ENCODE measurements around the gene CLEC11A.
"Not testable (repeated sequence)": the region's sequence is repeated elsewhere in the genome, so short reads cannot be mapped to it uniquely, and the experiment has no call there.

The CLEC11A gene

DNA sequence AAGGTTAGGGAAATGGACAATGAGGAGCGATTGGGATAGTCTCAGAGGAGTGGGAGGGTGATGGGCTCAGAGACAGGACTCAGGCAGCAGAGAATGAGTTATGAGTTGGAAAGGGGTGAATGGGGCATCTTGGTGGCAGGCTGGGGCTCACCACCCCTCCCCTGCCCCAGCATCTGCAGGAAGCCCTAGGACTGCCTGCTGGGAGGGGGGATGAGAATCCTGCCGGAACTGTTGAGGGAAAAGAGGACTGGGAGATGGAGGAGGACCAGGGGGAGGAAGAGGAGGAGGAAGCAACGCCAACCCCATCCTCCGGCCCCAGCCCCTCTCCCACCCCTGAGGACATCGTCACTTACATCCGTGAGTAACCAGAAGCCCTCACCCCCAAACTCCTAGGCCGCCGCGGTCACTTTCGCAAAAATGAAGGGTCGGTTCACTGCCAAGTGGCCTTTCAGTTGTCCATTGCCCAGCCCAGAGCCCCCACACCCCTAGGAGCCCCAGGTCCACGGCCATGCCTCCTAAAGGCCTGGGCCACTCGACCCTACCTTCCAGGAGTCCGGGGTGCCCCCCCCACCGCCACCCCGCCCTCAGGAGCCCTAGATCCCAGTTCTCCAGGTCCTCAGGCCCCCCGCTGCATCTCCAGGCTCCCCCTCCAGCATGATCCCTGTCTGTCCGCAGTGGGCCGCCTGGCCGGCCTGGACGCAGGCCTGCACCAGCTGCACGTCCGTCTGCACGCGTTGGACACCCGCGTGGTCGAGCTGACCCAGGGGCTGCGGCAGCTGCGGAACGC, 764 bp downstream of the CLEC11A start:
- no peak for DNase-seq

DNA sequence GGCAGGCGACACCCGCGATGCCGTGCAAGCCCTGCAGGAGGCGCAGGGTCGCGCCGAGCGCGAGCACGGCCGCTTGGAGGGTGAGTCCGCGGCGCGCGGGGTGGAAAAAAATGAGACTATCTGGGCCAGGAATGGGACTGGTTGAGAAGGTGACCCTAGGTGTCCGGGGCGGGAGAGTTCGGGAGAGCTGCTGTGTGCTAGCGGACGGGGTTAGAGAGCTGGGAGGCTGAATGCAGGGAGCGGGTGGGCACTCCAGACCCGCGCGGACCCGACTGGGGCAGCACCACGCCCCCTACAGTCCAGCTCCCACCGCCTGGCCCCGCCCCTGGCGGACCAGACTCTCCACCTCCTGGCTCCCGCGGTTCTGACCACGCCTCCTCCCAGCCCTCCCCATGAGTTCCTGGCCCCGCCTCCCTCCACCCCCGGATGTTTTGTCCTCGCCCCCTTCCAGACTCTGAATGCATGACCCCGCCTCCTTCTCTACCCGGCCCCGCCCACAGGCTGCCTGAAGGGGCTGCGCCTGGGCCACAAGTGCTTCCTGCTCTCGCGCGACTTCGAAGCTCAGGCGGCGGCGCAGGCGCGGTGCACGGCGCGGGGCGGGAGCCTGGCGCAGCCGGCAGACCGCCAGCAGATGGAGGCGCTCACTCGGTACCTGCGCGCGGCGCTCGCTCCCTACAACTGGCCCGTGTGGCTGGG, 1.5 kb downstream of the CLEC11A start:
- peak; percentile 94 for DNase-seq

DNA sequence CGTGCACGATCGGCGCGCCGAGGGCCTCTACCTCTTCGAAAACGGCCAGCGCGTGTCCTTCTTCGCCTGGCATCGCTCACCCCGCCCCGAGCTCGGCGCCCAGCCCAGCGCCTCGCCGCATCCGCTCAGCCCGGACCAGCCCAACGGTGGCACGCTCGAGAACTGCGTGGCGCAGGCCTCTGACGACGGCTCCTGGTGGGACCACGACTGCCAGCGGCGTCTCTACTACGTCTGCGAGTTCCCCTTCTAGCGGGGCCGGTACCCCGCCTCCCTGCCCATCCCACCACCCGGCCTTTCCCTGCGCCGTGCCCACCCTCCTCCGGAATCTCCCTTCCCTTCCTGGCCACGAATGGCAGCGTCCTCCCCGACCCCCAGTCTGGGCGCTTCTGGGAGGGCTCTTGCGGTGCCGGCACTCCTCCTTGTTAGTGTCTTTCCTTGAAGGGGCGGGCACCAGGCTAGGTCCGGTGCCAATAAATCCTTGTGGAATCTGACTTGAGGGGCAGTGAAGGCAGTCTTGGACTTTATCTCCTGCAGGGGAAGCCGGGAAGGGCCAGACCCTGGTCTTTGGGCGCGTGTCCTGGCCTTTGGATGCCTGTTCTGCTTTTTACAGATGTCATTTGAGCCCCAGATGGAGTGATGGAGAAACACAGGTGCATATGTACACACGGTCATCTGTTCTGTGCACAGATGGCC, 2.2 kb downstream of the CLEC11A start:
- DNase-seq: no peak

DNA sequence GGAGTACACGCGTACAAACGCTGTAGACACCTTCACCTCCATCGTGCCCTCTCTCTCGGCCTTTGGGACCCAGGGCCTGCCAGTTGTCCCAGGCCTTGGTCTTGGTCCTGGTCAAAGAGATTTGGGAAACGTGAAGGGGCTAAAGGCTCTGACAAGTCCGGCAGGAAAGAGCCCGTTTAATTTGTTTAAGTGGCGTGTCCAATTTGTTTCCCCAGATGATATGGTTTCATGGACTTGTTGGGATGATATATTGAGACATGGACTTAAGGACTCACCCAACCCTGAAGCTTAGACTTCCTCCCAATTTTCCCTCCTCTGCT, 2.7 kb downstream of the CLEC11A start:
- no peak for DNase-seq

DNA sequence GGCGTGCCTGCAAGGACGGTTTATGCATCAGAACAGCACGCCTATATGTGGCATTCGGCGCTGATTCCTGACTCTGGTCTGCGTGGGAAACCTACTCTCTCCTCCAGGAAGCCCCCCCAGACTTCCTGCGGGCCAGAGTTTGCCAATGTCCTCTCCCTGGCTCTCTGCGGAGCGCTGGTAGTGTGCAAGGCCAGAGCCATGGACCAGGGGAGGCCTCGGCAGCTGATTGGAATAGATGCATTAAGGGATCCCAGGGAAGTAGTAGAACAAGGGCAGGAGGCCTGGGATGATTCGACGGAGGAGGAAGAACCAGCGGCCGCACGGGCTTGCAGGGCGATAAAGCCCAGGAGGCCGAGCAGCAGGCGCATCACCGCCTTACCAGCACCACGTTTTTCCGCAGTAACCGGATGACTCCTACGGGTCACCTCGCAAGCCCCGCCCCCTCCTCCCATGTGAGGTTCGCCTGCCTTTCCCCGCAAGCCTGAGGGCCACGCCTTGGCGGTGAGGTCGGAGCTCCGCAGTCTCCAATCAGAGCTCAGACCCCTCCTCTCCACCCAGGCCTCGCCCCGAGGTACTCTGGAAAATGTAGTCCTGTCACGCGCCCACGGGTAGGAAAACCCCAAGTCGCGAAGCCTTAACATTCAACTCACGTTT, 5.0 kb downstream of the CLEC11A start:
- peak; percentile 63 for DNase-seq

DNA sequence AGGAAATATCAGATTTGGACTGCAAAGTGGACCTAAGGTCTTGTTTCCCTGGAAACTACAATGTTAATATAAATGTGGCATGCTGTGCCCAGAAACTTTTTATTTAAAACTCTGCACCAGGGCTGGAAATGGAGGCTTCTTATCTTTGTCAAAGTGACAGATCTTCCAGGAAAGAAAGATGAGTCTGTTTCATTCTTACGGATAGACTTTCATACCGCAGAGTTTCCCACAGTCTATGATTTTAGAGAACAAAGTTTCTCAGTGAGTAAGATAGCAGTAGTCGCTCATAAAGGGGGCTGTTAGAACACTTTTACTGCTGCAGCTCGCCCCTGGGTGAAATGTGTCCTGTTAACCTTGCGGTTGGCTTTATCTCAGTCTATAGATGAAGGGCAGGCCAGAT, 6.7 kb downstream of the CLEC11A start:
- DNase-seq: no peak

DNA sequence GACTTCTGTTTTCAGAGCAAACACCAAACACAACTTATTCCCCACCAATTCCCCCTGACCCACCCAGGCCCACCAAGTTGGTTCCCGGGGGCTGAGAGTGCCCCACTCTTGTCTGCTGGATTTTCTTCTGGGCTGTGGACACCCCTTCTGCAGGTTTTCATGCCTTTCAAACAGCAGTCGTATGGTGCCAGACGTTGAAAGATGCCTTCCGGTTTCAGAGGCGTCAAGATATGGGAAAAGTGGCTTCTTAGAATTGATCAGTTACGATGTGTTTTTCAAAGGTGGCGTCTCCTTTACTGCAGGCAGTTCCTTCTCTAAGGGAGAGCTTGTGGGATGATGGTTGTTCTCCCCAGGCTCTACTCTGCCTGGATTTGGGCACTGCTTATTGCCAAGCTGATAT, 12.7 kb downstream of the CLEC11A start:
- DNase-seq: no peak

DNA sequence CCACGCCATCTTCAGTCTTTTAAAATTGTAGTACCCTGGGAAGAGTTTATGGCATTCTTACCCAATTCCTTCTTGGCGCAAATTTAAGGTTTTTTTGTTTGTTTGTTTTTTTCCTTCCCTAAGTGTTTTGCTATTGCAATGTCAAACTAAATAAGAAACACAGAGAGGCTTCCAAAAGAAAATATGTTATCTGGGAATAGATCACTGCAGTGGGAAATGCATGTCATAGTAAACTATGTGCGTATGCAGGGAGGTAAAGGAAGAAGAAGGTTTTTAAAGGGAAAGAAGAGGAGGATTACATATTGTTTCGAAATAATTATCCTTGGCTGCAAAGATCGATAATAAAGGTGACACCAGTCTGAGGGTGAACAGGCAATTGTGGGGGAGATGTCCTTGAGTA, 13.2 kb downstream of the CLEC11A start:
- no peak for DNase-seq

DNA sequence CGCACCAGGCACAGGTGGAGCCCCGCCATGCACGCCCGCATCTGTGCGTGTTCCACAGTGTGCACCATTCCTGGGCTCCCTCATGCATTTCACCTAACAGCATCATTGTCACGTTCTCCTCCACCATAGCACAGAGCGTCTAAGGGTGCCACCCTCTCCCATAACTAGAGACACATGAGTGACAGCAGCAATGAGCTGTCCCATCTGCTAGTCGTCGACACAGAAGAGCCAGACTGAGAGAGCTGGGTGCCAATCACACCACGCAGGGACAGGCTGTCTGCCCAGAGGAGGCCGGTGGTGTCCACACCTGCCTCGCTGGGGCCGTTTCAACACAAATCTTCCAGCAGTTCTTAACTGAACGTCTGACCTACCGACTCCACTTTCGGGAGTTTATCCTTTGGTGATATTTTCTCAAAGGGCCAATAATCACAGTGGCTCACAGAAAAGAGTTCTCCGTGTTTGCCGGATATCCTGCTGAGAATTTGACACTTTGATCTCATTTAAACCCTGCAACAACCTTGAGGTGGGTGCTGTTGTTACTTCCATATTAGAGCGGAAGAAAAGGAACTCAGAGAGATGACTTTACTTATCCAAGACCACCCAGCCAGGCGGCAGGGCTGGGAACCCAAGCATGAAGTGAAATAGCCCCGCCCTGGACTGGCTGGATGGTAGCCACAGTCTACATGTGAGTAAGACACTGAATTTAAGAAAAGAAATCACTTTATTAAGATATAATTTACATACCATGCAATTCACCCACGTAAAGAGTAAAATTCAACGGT, 16.2 kb downstream of the CLEC11A start:
- DNase-seq: no peak

DNA sequence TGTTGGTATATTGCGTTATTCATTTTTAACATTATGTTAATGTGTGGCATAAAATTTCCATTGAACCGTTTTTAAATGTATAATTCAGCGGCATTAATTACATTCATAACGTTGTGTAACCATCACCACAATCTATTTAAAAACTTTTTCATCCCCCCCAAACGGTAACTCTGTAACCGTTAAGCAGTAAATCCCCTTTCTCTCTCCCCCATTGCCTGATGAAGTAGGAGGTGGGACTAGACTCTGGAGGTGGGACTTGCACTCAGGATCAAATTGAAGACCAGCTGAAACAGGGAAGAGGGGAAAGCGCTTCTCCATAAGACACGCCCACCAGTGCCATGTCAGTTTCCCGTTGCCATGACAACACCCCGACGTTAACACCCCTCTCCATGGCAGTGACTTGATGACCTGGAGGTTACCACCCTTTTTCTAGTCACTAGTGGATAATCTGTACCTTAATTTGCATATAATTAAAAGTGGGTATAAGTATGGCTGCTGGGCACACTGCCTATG, 16.8 kb downstream of the CLEC11A start:
- no peak for DNase-seq

DNA sequence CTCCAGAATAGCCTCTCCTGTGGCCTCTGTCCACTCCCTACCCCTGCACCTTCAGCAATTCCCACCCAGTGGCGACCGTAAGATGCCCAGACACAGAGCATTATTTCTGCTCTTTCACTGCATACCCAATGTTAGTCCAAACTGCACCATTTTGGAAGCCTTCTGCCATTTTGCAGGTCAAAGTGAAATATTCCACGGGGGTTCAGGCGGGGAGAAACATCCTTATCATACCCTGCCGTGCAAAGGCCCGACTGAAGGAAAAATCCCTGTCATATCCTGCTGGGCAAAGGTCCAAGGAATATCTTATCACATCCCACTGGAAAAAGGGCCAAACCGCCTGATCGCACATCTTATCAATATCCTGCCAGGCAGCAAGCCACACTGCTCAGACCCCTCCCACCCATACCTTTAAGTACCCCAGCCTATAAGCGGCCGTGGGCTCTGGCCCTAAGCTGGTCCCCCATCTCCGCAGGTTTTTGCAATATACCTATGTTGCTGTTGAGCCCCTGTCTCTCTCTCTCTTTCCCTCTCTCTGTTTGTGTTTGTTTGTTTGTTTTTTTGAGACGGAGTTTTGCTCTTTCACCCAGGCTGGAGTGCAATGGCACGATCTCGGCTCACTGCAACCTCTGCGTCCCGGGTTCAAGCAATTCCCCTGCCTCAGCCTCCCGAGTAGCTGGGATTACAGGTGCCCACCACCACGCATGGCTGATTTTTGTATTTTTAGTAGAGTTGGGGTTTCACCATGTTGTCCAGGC, 18.2 kb downstream of the CLEC11A start:
- DNase-seq: no peak

DNA sequence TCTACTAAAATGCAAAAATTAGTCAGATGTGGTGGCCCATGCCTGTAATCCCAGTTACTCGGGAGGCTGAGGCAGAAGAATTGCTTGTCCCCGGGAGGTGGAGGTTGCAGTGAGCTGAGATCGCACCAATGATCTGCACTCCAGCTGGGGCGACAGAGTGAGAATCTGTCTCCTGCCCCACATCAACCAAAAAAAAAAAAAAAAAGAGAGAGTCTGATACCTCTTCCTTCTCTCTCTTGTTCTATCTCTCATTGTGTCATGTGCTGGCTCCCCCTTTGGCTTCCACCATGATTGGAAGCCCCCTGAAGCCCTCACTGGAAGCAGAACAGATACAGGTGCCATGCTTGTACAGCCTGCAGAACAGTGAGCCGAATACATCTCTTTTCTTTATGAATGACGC, 20.4 kb downstream of the CLEC11A start:
- no peak for DNase-seq

DNA sequence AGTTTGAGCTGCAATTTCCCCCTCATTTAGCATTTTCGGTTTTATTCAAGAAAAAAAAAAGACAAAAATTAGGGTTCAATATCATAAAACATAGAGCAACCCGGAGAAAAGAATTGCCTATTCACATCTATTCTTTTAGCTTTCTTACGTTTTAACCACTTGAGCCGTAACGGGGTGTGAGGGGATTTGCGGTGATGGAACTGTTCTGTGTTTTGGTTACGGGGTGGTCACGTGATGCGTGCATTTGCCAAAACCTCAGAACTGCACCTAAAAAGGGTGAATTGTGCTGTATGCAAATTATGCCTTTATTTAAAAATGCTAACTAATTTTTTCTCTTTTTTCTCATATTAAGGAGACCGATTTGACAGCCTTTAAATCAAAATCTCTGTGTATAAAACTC, 22.1 kb downstream of the CLEC11A start:
- no peak for DNase-seq

DNA sequence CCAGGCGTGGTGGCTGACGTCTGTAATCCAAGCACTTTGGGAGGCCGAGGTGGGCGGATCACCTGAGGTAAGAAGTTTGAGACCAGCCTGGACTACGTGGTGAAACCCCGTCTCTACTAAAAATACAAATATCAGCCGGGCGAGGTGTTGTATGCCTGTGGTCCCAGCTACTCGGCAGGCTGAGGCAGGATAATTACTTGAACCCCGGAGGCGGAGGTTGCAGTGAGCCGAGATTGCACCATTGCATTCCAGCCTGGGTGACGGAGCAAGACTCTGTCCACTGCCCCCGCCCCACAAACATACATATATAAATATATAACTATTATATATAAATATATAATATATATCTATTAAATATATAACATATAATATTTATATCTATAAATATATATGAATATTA, 24.0 kb downstream of the CLEC11A start:
- DNase-seq: not testable (repeated sequence)

DNA sequence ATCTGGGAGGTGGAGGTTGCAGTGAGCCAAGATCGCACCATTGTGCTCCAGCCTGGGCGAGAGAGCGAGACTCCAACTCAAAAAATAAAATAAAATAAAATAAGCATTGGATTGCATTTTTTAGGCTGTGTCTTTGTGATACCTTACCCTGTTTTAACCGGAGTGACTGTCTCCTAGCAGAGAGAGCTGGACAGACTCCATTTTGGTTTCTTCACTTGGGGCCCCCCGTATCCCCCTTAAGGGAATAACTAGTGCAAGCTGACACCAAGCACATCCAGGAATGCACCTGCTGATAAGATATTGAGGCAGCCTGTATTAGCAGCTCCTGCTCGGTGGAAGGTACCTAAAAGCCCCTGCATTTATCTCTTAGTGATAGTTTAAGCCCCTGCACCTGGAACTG, 26.3 kb downstream of the CLEC11A start:
- no peak for DNase-seq

DNA sequence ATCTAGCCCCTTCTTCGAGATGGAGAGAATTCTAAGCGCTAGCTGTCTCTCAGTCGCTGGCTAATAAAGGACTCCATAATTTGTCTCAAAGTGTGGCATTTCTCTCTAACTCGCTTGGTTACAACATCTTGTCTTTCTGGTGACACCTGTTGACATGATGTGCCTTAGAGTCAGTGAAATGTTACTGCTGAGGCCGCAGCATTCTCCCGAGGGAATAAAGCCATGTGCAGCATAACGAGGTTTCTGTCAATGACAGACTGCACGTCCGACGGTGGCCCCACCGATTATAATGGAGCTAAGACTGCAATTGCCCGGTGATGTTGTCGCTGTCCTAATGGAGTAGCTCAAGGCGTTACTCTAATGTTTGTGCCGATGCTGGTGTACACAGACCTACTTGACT, 26.8 kb downstream of the CLEC11A start:
- DNase-seq: no peak

DNA sequence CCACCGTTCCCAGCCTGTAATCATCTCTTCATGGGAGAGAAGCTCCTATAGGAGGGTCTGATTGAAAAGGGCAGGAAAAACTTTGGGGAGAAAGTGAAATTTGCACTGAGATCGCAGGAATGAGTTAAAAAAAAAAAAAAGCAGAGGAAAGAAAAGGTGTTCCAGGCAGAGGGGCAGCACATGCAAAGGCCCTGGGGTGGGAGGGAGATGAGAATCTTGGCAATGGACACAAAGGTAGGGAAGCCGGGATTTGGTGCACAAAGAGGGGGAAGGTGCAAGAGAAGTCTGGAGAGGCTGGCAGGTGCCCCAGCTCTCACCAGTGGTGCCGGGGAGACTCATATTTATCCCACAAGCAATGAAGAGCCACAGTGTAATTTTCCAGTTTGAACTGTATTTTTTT, 30.7 kb downstream of the CLEC11A start:
- no peak for DNase-seq

DNA sequence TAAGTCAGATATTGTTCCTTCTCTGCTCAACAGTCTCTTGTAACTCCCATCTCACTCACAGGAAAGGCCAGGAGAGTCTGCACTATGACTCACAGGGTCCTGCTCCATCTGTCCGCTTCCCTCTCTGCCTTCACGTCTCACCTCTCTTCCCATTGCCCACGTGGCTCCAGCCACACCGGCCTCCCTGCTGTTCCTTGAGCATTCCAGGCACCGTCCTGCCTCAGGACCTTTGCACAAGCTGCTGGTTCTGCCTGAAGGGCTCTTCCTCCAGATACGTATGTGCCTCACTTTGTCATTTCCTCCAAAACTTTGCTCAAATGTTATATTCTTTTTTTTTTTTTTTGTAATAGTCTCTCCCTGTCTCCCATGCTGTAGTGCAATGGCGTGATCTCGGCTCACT, 33.1 kb downstream of the CLEC11A start:
- DNase-seq: not testable (repeated sequence)

DNA sequence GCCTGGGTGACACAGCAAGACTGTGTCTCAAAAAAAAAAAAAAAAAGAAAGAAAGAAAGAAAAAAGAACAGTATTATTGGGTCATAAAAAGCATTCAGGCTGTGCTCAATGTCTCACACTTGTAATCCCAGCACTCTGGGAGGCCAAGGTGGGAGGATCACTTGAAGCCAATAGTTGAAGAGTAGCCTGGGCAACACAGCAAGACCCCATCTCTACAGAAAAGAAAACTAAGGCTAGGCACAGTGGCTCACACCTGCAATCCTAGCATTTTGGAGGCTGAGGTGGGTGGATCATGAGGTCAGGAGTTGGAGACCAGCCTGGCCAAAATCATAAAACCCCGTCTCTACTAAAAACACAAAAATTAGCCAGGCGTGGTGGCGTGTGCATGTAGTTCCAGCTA, 34.5 kb downstream of the CLEC11A start:
- DNase-seq: not testable (repeated sequence)

DNA sequence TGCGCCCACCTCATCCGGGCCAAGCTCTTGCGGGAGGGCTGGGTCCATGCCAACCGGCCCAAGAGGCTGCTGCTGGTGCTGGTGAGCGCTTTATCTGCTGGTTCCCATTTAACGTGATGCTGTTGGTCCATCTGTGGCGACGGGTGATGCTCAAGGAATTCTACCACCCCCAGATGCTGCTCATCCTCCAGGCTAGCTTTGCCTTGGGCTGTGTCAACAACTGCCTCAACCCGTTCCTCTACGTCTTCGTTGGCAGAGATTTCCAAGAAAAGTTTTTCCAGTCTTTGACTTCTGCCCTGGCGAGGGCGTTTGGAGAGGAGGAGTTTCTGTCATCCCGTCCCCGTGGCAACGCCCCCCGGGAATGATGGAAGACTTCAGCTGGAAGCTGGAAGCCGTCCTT, 35.9 kb downstream of the CLEC11A start:
- not testable (repeated sequence) for DNase-seq

DNA sequence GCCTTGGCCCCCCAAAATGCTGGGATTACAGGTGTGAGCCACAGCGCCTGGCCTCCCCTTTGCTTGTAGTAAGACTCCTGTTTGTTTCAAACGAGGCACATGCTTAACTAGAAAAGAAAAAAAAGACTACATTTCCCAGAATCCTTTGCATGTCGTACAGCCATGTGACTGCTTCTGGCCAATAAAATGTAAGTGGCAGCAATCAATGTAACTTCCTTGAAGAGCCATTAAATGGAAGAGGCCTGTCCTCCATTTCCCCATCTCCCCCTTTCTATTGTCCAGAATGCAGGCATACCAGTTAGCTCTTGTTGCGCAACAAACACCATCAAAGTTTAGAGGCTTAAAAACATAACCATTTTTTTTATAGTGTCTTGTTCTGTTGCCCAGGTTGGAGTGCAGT, 36.7 kb downstream of the CLEC11A start:
- peak; percentile 10 for DNase-seq

DNA sequence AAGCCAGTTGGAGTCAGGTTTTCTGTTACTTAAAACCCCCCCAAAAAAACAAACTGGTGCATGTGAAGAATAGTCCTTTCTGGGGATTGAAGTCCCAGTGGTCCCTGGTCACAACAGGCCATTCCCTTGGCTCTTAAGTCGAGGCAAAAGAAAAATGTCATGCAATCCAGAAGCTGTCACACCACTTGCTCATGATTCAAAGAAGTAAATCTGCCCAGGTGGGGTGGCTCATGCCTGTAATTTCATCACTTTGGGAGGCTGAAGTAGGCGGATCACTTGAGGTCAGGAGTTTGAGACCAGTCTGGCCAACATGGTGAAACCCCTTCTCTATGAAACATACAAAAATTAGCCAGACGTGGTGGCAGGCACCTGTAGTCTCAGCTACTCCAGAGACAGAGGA, 38.3 kb downstream of the CLEC11A start:
- DNase-seq: not testable (repeated sequence)
